AG04449 (cell line): ENCODE results near the gene MAD1L1.

Experiments
- CTCF ChIA-PET: fragments of 350-600 bp; formaldehyde crosslinking; extraction: SDS; loops from one replicate; lab custom pipeline; 2021; ENCODE audit warnings: antibody characterized with exemption; lab: Yijun Ruan, JAX
- POLR2A ChIA-PET: fragments of 400-600, 350-600 bp; formaldehyde crosslinking; extraction: SDS; loops from one replicate; lab custom pipeline; 2020; ENCODE audit warnings: antibody characterized with exemption, inconsistent platforms; lab: Yijun Ruan, JAX
- DNase-seq: peaks from one replicate; pipeline ENCODE4 v3.0.0-alpha.2; 2010; ENCODE audit warnings: low read depth, low spot score
- H3K4me3 ChIP-seq: 2 replicates; pipeline ENCODE4 v1.5.1; 2011; ENCODE audit warnings: low read depth, mild to moderate bottlenecking, control low read depth, low read length
- TF ChIP-seq, protein P1 (sequence below): IDR thresholded peaks from one replicate; pipeline ENCODE4 v1.5.1; 2011; ENCODE audit warnings: mild to moderate bottlenecking, moderate library complexity, low read length, control low read depth, inconsistent platforms; ENCODE audit not compliant: insufficient read depth; ENCODE audit errors: missing control alignments

MAD1L1 gene

GRCh38 chr7:2209961-2210323, 22.8 kb downstream of the MAD1L1 start:
- TF ChIP-seq, protein P1, sequence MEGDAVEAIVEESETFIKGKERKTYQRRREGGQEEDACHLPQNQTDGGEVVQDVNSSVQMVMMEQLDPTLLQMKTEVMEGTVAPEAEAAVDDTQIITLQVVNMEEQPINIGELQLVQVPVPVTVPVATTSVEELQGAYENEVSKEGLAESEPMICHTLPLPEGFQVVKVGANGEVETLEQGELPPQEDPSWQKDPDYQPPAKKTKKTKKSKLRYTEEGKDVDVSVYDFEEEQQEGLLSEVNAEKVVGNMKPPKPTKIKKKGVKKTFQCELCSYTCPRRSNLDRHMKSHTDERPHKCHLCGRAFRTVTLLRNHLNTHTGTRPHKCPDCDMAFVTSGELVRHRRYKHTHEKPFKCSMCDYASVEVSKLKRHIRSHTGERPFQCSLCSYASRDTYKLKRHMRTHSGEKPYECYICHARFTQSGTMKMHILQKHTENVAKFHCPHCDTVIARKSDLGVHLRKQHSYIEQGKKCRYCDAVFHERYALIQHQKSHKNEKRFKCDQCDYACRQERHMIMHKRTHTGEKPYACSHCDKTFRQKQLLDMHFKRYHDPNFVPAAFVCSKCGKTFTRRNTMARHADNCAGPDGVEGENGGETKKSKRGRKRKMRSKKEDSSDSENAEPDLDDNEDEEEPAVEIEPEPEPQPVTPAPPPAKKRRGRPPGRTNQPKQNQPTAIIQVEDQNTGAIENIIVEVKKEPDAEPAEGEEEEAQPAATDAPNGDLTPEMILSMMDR = no peak
- ChIA-PET POLR2A (no interaction called here), CTCF (interaction anchor here (0.6 to 3.7 kb wide), 46 partner anchors 9 to 705 kb away, joined by 3 to 19 read pairs (median 4); partner anchors contain the start of genes EIF3B, INTS1 and PSMG3)
- no peak overlapping the region for H3K4me3 ChIP-seq
- DNase-seq = no peak

GRCh38 chr7:2209146-2209960, 23.4 kb downstream of the MAD1L1 start:
- DNase-seq = no peak
- CTCF ChIA-PET = interaction anchor here (0.6 to 3.7 kb wide), 49 partner anchors 8 to 705 kb away, joined by 3 to 19 read pairs (median 3); partner anchors contain the start of genes EIF3B, INTS1 and PSMG3
- H3K4me3 ChIP-seq = no peak overlapping the region
- POLR2A ChIA-PET = interaction anchor here (0.6 kb wide), 1 partner anchor 140 kb away, joined by 3 read pairs; no protein-coding TSS in a partner anchor
- TF ChIP-seq, protein P1 = peak; percentile 99

DNA sequence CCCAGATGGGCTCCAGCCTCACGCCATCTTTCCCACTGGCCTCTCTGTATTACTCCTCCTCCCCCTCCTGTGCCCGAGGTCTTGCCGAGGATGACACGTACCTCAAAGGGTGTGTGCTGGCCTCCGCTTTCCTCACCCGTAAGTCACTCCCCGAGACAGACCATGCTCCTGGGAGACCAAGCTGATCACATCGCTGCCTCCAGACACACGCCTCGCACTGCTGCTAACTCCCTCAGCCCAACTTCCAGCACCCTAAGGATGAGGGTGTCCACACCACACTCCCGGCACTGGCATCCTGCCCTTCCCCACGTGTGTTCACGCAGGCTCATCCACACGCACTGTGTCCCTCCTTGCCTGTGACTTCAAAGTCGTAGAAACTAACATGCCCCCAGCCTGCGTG, 24.0 kb downstream of the MAD1L1 start:
- POLR2A ChIA-PET = interaction anchor here (0.6 kb wide), 1 partner anchor 140 kb away, joined by 3 read pairs; no protein-coding TSS in a partner anchor
- CTCF ChIA-PET = interaction anchor here (0.9 to 3.7 kb wide), 24 partner anchors 8 to 632 kb away, joined by 3 to 19 read pairs (median 4); partner anchors contain the start of genes EIF3B and ELFN1
- no peak overlapping the region for H3K4me3 ChIP-seq
- TF ChIP-seq, protein P1 = no peak
- no peak for DNase-seq

DNA sequence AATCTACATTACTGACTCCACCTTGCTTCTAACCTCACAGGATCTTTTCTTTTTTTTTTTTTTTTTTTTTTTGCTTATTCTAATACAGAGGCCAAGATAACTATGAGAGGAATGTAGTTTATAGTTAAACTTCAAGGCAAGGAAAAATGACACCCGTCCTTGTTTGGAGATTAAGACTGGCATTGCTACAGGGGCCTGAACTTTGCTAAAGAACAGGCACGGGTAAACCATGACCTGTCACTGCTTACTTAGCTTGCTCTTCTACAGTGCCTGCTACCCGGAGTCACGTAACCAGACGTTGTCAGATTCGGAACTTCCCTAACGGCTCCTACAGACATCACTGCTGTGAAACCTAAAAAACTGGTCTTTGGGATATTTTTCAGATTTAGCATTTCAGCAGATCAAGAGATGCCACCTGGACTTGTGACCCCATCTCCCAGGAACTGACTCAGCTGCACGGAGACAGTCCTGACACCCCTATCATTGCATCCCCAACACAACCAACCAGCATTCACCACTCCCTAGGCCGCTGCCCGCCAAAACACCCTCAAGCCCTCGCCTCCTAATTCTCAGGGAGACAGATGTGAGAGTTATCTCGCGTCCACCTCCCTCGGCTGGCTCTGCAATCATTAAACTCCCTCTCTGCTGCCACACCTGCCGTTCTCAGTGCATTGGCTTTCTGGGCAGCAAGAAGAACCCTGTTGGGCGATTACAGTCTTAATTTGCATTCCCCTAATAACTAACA, 27.5 kb downstream of the MAD1L1 start:
- TF ChIP-seq, protein P1 = no peak
- CTCF ChIA-PET = interaction anchor here (1.0 kb wide), 1 partner anchor 47 kb away, joined by 3 read pairs; no protein-coding TSS in a partner anchor
- POLR2A ChIA-PET = no interaction called here
- no peak for DNase-seq
- H3K4me3 ChIP-seq = no peak overlapping the region

DNA sequence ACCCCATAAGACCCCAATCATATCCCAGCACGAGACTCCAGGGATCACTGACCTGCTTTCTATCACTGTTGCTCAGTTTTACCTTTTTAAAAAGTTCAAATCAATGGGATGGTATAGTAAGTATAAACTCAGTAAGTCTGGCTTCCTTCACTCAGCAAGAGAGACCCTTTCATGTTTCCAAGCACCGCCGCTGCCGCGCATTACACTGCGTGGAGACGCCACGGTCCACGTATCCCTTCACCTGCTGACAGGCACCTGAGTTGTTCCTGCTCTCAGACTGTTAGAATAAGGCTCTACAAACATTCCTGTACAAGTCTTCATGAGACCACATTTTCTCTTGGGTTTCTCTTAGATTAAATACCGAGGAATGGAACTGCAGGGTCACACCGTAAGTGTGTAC, 28.3 kb downstream of the MAD1L1 start:
- ChIA-PET POLR2A (no interaction called here), CTCF (interaction anchor here (1.0 kb wide), 2 partner anchors 46 to 144 kb away, joined by 3 to 4 read pairs; no protein-coding TSS in a partner anchor)
- TF ChIP-seq, protein P1 = no peak
- no peak for DNase-seq
- no peak overlapping the region for H3K4me3 ChIP-seq
